K562 (cell line): ENCODE measurements around the gene MECR. TPM values are rescaled to one million over a fixed set of nuclear protein-coding genes. Genes with fewer than 3 reads are reported as not detected.

Experiments used
- ATAC-seq: fragments of 200-7000 bp; cut with Tn5 transposase; 3 replicates; pipeline ENCODE4 v1.9.1; 2020; ENCODE audit warnings: moderate library complexity
- BruUV-seq: library from RNA; stranded (reverse); fragments of 400-500 nt; replicated peaks from 2 replicates; lab custom pipeline; 2021; lab: Mats Ljungman, UMichigan
- CTCF ChIA-PET: fragments of 300-600 bp; formaldehyde crosslinking; extraction: SDS; loops from one replicate; lab custom pipeline; 2021; ENCODE audit warnings: low intra/inter-chr PET ratio; lab: Yijun Ruan, JAX
- POLR2A ChIA-PET: fragments of 300-600, 350-650 bp; sonication (Branson Sonifier 250); formaldehyde crosslinking; extraction: SDS; loops from one replicate; lab custom pipeline; 2021; ENCODE audit warnings: antibody characterized with exemption, inconsistent platforms; lab: Yijun Ruan, JAX
- DNase-seq, 4 experiments: peaks; one replicate each; pipeline versions ENCODE4 v3.0.0 to v3.0.0-alpha.2; 2011 to 2018; ENCODE audit warnings: low spot score in 3 of 4, mixed read lengths in 3 of 4; ENCODE audit errors: extremely low read depth in 1 of 4
- FAIRE-seq: peaks from 2 replicates; lab custom pipeline; 2011; peaks lifted over from hg19 to GRCh38; lab: Jason Lieb, UNC
- H2AFZ ChIP-seq: 2 replicates; pipeline ENCODE4 v1.6.0; 2011; ENCODE audit warnings: low read depth, low read length, control low read depth, inconsistent platforms
- H3K27ac ChIP-seq: fragments of 200-600 bp; 3 replicates; pipeline ENCODE4 v1.8.0; 2011; ENCODE audit warnings: low read depth, mild to moderate bottlenecking, control low read depth, inconsistent platforms, low read length, moderate library complexity, mixed read lengths; ENCODE audit errors: extremely low read depth
- H3K27me3 ChIP-seq, 2 experiments: fragments of 300-600 bp in 1 of 2; 2 replicates in 1 of 2; 3 replicates in 1 of 2; pipeline versions ENCODE4 v1.6.0 to v1.8.0; 2011; ENCODE audit warnings: inconsistent platforms in 2 of 2, low read length in 2 of 2, mild to moderate bottlenecking in 1 of 2, mixed read lengths in 1 of 2, moderate library complexity in 1 of 2; ENCODE audit not compliant: control insufficient read depth in 2 of 2, insufficient read depth in 2 of 2
- H3K36me3 ChIP-seq: fragments of 300-600 bp; 3 replicates; pipeline ENCODE4 v1.8.0; 2011; ENCODE audit warnings: mild to moderate bottlenecking, low read length, inconsistent platforms; ENCODE audit not compliant: control insufficient read depth, insufficient read depth
- H3K4me1 ChIP-seq, 2 experiments: fragments of 200-600 bp in 1 of 2; replicated peaks in 1 of 2; 2 replicates in 1 of 2; 3 replicates in 1 of 2; pipeline versions ENCODE4 v1.5.1 to v1.8.0; 2011; ENCODE audit warnings: inconsistent platforms in 2 of 2, low read length in 2 of 2, mild to moderate bottlenecking in 1 of 2, mixed read lengths in 1 of 2, moderate library complexity in 1 of 2; ENCODE audit not compliant: control insufficient read depth in 2 of 2, insufficient read depth in 2 of 2
- H3K4me2 ChIP-seq: 2 replicates; pipeline ENCODE4 v1.6.1; 2011; ENCODE audit warnings: low read length, control low read depth, inconsistent platforms, mixed read lengths; ENCODE audit not compliant: insufficient read depth
- H3K4me3 ChIP-seq: fragments of 200-600 bp; sonication (generic), shearing (Covaris generic); 2 replicates; pipeline ENCODE4 v1.5.1; 2016; ENCODE audit warnings: control low read depth, inconsistent platforms
- H3K79me2 ChIP-seq: fragments of 200-600 bp; 3 replicates; pipeline ENCODE4 v1.8.0; 2011; ENCODE audit warnings: low read length, inconsistent platforms; ENCODE audit not compliant: control insufficient read depth, insufficient read depth
- H3K9ac ChIP-seq, 2 experiments: 2 replicates each; pipeline versions ENCODE4 v1.6.0 to v1.6.1; 2011; ENCODE audit warnings: low read depth in 2 of 2, low read length in 2 of 2, control low read depth in 1 of 2, inconsistent platforms in 1 of 2, mild to moderate bottlenecking in 1 of 2, mixed read lengths in 1 of 2; ENCODE audit not compliant: insufficient read depth in 1 of 2
- H3K9me1 ChIP-seq: one replicate; pipeline ENCODE4 v1.6.0; 2011; ENCODE audit warnings: inconsistent platforms, mild to moderate bottlenecking, low read length, moderate library complexity; ENCODE audit not compliant: control insufficient read depth, insufficient read depth
- H3K9me3 ChIP-seq: replicated peaks from 2 replicates; pipeline ENCODE4 v1.5.1; 2011; ENCODE audit warnings: low read depth, low read length, inconsistent platforms; ENCODE audit not compliant: control insufficient read depth, insufficient read depth
- H4K20me1 ChIP-seq: replicated peaks from 2 replicates; pipeline ENCODE4 v1.6.1; 2011; ENCODE audit warnings: low read length, inconsistent platforms, mixed read lengths; ENCODE audit not compliant: control insufficient read depth, insufficient read depth
- ARID3B ChIP-seq: fragments of 250-450 bp; sonication (Bioruptor Pico); IDR thresholded peaks from 2 replicates; pipeline ENCODE4 v1.4.0; 2020; ENCODE audit warnings: borderline replicate concordance
- CBX2 ChIP-seq: fragments of 200-600 bp; sonication (generic); IDR thresholded peaks from one replicate; pipeline ENCODE4 v1.6.1; 2012; ENCODE audit warnings: mild to moderate bottlenecking, low read length, inconsistent platforms; ENCODE audit not compliant: insufficient read depth, poor library complexity, severe bottlenecking
- SAFB2 ChIP-seq: fragments of 200-400 bp; formaldehyde crosslinking; IDR thresholded peaks from 2 replicates; pipeline ENCODE4 v1.6.1; 2018; ENCODE audit warnings: borderline replicate concordance, low read length, low read depth, moderate library complexity; ENCODE audit not compliant: severe bottlenecking
- STAT5A ChIP-seq: IDR thresholded peaks from 2 replicates; pipeline ENCODE4 v1.6.1; 2012; ENCODE audit warnings: low read length, inconsistent platforms, borderline replicate concordance
- ZNF146 ChIP-seq: IDR thresholded peaks from one replicate; pipeline ENCODE4 v1.6.1; 2018; ENCODE audit warnings: missing compliant biosample characterization; ENCODE audit not compliant: unreplicated experiment
- ZNF586 ChIP-seq: fragments of 450-650 bp; formaldehyde crosslinking; conservative IDR thresholded peaks from 2 replicates; pipeline ENCODE4 v1.4.0; 2020; ENCODE audit warnings: mild to moderate bottlenecking, moderate library complexity
- WGBS: fragments of 100-300 bp; shearing (Covaris generic); methylation state at CpG from one replicate; pipeline ENCODE4 v1.1.6; 2016; ENCODE audit warnings: low coverage, mixed read lengths; ENCODE audit not compliant: insufficient coverage; ENCODE audit errors: missing lambda C conversion rate; 5-methylcytosine and 5-hydroxymethylcytosine counted together
- in situ Hi-C: fragments of 300-500 bp; cut with MboI; formaldehyde crosslinking; loops from 4 replicates; pipeline ENCODE4 v1.15.0; 2018; ENCODE audit warnings: inconsistent platforms, mixed read lengths
- intact Hi-C: fragments of 100-400 bp; cut with micrococcal nuclease; formaldehyde crosslinking; loops from 2 replicates; pipeline ENCODE4 v1.14.2; 2022
- polyA plus RNA-seq, 8 experiments: library from polyadenylated mRNA; depleted of rRNA in 4 of 8; stranded (reverse) in 5 of 8; unstranded in 3 of 8; fragments of >200 nt; fragmentation: Nextera tagmentation in 2 of 8; fragmentation: Illumina TruSeq in 1 of 8; extraction: Ambion mirVana in 2 of 8; extraction: Trizol in 1 of 8; gene quantifications; 2 replicates each; pipeline versions ENCODE4 v1.2.1 to v1.2.3, GENCODE V29; 2011 to 2014; ENCODE audit warnings: inconsistent platforms in 1 of 8, missing spikeins in 1 of 8
- total RNA-seq, 7 experiments: library from RNA; depleted of rRNA in 6 of 7; stranded (reverse); fragments of >200 nt in 6 of 7; fragmentation: Illumina TruSeq in 2 of 7; extraction: Trizol in 2 of 7; gene quantifications; 2 replicates each; pipeline versions ENCODE4 v1.2.1 to v1.2.3, GENCODE V29; 2011 to 2021; ENCODE audit warnings: low replicate concordance in 1 of 7

The MECR gene
- total and polyA plus RNA-seq, 9 of the 15 experiments (the other 6 are each of a cell fraction or from before 2014, with no cell fraction given): 10.4 to 58.6 (median 42.9) TPM

- no peak for TF ChIP-seq ZNF586
Measured at GRCh38 chr1:29248409-29248808, 17.7 kb upstream of the MECR start (continued).

- Histone ChIP-seq H3K9me1 (no peaks in the 10 kb centered on the region), H3K27me3 (peaks cover 20 to 53% of the 10 kb centered on the region in 2 experiments; a peak in 4 of 5 replicates), H3K27ac (no peak overlapping the region), H3K9ac (no peak overlapping the region), H3K4me1 (peaks cover 4 to 10% of the 10 kb centered on the region in 2 experiments; a peak in 3 of 5 replicates), H3K36me3 (no peaks in the 10 kb centered on the region), H3K4me2 (no peak overlapping the region), H3K9me3 (no peaks in the 10 kb centered on the region), H3K4me3 (no peak overlapping the region), H3K79me2 (no peaks in the 10 kb centered on the region), H4K20me1 (peaks cover 27% of the 10 kb centered on the region), H2AFZ (no peak overlapping the region)
- ChIA-PET POLR2A (interaction anchor here (1.4 to 1.7 kb wide), 2 partner anchors 9 to 12 kb away, joined by 4 read pairs; no protein-coding TSS in a partner anchor), CTCF (no interaction called here)
- intact Hi-C loops (no loop called here), in situ Hi-C loops (no loop called here)
- DNase-seq (no peak), ATAC-seq (no peak), FAIRE-seq (no peak)
- TF ChIP-seq STAT5A (no peak), SAFB2 (no peak), ZNF146 (CRISPR knock-in tag) (no peak), CBX2 (no peak), ARID3B (no peak)
- no TSS peak for BruUV-seq
- WGBS: under 1% methylated on average over 8 of the region's 8 CpGs
Measured at GRCh38 chr1:29247571-29248273, 17.0 kb upstream of the MECR start.
